Measurements from ENCODE around the gene HDAC3.

DNA sequence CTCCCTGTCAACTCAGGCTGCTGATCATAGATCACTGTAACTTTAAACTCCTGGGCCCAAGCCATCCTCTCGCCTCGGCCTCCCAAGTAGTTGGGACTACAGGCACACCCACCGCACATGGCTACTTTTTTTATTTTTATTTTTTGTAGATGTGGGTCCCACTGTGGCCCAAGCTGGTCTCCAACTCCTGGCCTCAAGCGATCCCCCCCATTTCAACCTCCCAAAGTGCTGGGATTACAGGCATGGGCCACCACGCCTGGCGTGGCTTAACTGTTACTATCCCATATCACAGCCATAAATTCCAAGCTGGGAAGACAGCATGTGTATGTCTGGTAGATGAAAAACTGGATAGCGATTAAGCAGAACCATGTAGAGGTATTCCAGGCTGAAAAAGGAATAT lies 1.0 kb downstream of the HDAC3 start:
- TF ChIP-seq YY1 (IDR thresholded peaks at IDR 0.05; ENCODE audit: low read depth) (no peak), NFIC (IDR thresholded peaks at IDR 0.05) (no peak), EP300 (IDR thresholded peaks at IDR 0.05; ENCODE audit: borderline replicate concordance) (no peak), CREB1 (IDR thresholded peaks at IDR 0.05; ENCODE audit: low read depth) (no peak), TAF1 (IDR thresholded peaks at IDR 0.05; ENCODE audit: low read depth) (no peak), RAD21 (IDR thresholded peaks at IDR 0.05; ENCODE audit: low read depth) (no peak), CEBPB (IDR thresholded peaks at IDR 0.05) (no peak), EGR1 (IDR thresholded peaks at IDR 0.05) (no peak), FOXM1 (IDR thresholded peaks at IDR 0.05; ENCODE audit: borderline replicate concordance, low read depth) (no peak), TCF12 (IDR thresholded peaks at IDR 0.05; ENCODE audit: low read depth) (no peak)
- TF ChIP-seq, protein P1, sequence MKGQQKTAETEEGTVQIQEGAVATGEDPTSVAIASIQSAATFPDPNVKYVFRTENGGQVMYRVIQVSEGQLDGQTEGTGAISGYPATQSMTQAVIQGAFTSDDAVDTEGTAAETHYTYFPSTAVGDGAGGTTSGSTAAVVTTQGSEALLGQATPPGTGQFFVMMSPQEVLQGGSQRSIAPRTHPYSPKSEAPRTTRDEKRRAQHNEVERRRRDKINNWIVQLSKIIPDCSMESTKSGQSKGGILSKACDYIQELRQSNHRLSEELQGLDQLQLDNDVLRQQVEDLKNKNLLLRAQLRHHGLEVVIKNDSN (IDR thresholded peaks at IDR 0.05): no peak
